Activated T-cell treated with anti-CD3 and anti-CD28 coated beads, Interleukin-2, amount 50 U/mL, for 72 hours (primary cell): ENCODE data around the gene ZC2HC1B. TPM values are rescaled to one million over a fixed set of nuclear protein-coding genes. Genes with fewer than 3 reads are reported as not detected.

Experiments used
- ATAC-seq, 2 donors: fragments of 150-1000 bp; cut with Tn5 transposase; replicated peaks in 1 of 2; 2 replicates each; pipeline ENCODE4 v1.10.0; 2021; ENCODE audit warnings: moderate library complexity in 2 of 2, mild to moderate bottlenecking in 1 of 2
- DNase-seq, 2 donors: peaks; one replicate each; pipeline ENCODE4 v3.0.0; 2021 to 2022; ENCODE audit warnings: mixed read lengths in 1 of 2
- H3K27ac Mint-ChIP-seq: one replicate; pipeline ENCODE4 v1.8.0; 2022; ENCODE audit warnings: mild to moderate bottlenecking, moderate library complexity, mixed read lengths
- H3K27me3 Mint-ChIP-seq: one replicate; pipeline ENCODE4 v1.8.0; 2022; ENCODE audit warnings: low read depth, mixed read lengths
- H3K36me3 Mint-ChIP-seq, 2 donors: one replicate each; pipeline ENCODE4 v1.8.0; 2022; ENCODE audit warnings: mixed read lengths in 2 of 2, mild to moderate bottlenecking in 1 of 2; ENCODE audit not compliant: insufficient read depth in 2 of 2
- H3K4me1 Mint-ChIP-seq: one replicate; pipeline ENCODE4 v1.8.0; 2022; ENCODE audit warnings: low read depth, mixed read lengths
- H3K4me3 Mint-ChIP-seq, 2 donors: one replicate each; pipeline ENCODE4 v1.8.0; 2022; ENCODE audit warnings: mild to moderate bottlenecking in 2 of 2, mixed read lengths in 2 of 2, moderate library complexity in 2 of 2
- H3K9me3 Mint-ChIP-seq, 2 donors: one replicate each; pipeline ENCODE4 v1.8.0; 2022; ENCODE audit warnings: mixed read lengths in 2 of 2
- total RNA-seq, 2 donors: library from RNA; stranded (reverse); gene quantifications; one replicate each; pipeline ENCODE4 v1.2.3, GENCODE V29; 2022

ZC2HC1B gene
- not detected for total RNA-seq

- no peak within 1 kb of the TSS for H3K27ac Mint-ChIP-seq
- no peaks in the 10 kb centered on the region for H3K4me1 Mint-ChIP-seq
- ATAC-seq (no peak), DNase-seq (no peak)
- no peak within 1 kb of the TSS for H3K4me3 Mint-ChIP-seq
- H3K36me3 Mint-ChIP-seq: peaks cover 12 to 35% of the 10 kb centered on the region in 2 donors
- H3K9me3 Mint-ChIP-seq: peaks cover 0 to 8% of the 10 kb centered on the region in 2 donors
- H3K27me3 Mint-ChIP-seq: no peaks in the 10 kb centered on the region
These were observed at the start of gene ZC2HC1B for GRCh38 chr6:143864234-143864633. TSS of gene ZC2HC1B (plus strand) at chr6:143864474. CDS start at chr6:143864540, 66 bp downstream.

GRCh38 chr6:143817621-143818020 lies 46.7 kb upstream of the ZC2HC1B start:
- Mint-ChIP-seq H3K27me3 (no peaks in the 10 kb centered on the region), H3K9me3 (no peaks in the 10 kb centered on the region), H3K4me3 (no peak overlapping the region), H3K27ac (no peak overlapping the region), H3K36me3 (no peaks in the 10 kb centered on the region), H3K4me1 (no peaks in the 10 kb centered on the region)
- DNase-seq (no peak), ATAC-seq (no peak)

- Mint-ChIP-seq H3K27ac (peak overlapping the region; percentile 4), H3K9me3 (no peaks in the 10 kb centered on the region), H3K4me1 (no peaks in the 10 kb centered on the region), H3K36me3 (no peaks in the 10 kb centered on the region), H3K27me3 (no peaks in the 10 kb centered on the region), H3K4me3 (no peak overlapping the region)
- DNase-seq (no peak), ATAC-seq (no peak)
These were observed 42.9 kb upstream of the ZC2HC1B start for GRCh38 chr6:143821359-143821758.

- H3K9me3 Mint-ChIP-seq: no peaks in the 10 kb centered on the region
- H3K4me3 Mint-ChIP-seq: no peak overlapping the region
- no peak overlapping the region for H3K27ac Mint-ChIP-seq
- ATAC-seq (no peak), DNase-seq (no peak)
- H3K4me1 Mint-ChIP-seq: no peaks in the 10 kb centered on the region
- H3K27me3 Mint-ChIP-seq: no peaks in the 10 kb centered on the region
- H3K36me3 Mint-ChIP-seq: no peaks in the 10 kb centered on the region
These were observed 41.7 kb upstream of the ZC2HC1B start for GRCh38 chr6:143822584-143823024.

- peak overlapping the region; percentile 2 for H3K27ac Mint-ChIP-seq
- H3K9me3 Mint-ChIP-seq: no peaks in the 10 kb centered on the region
- ATAC-seq (no peak), DNase-seq (no peak)
- H3K4me3 Mint-ChIP-seq: no peak overlapping the region
- no peaks in the 10 kb centered on the region for H3K27me3 Mint-ChIP-seq
- H3K36me3 Mint-ChIP-seq: no peaks in the 10 kb centered on the region
- H3K4me1 Mint-ChIP-seq: no peaks in the 10 kb centered on the region
These were observed 40.7 kb upstream of the ZC2HC1B start for GRCh38 chr6:143823548-143823947.

- no peak for DNase-seq
- Mint-ChIP-seq H3K27ac (no peak overlapping the region), H3K27me3 (no peaks in the 10 kb centered on the region), H3K9me3 (no peaks in the 10 kb centered on the region), H3K4me1 (no peaks in the 10 kb centered on the region), H3K36me3 (no peaks in the 10 kb centered on the region), H3K4me3 (no peak overlapping the region)
- no peak for ATAC-seq
These were observed 35.7 kb upstream of the ZC2HC1B start for GRCh38 chr6:143828572-143828971.

- H3K9me3 Mint-ChIP-seq: no peaks in the 10 kb centered on the region
- no peaks in the 10 kb centered on the region for H3K36me3 Mint-ChIP-seq
- ATAC-seq: no peak
- H3K27ac Mint-ChIP-seq: no peak overlapping the region
- no peak for DNase-seq
- no peaks in the 10 kb centered on the region for H3K27me3 Mint-ChIP-seq
- no peak overlapping the region for H3K4me3 Mint-ChIP-seq
- H3K4me1 Mint-ChIP-seq: no peaks in the 10 kb centered on the region
These were observed 28.1 kb upstream of the ZC2HC1B start for GRCh38 chr6:143836150-143836549.

GRCh38 chr6:143838395-143838794 lies 25.9 kb upstream of the ZC2HC1B start:
- H3K4me1 Mint-ChIP-seq: peaks cover 6% of the 10 kb centered on the region
- ATAC-seq (no peak), DNase-seq (no peak)
- peaks cover 0 to 2% of the 10 kb centered on the region in 2 donors for H3K36me3 Mint-ChIP-seq
- H3K9me3 Mint-ChIP-seq: no peaks in the 10 kb centered on the region
- no peaks in the 10 kb centered on the region for H3K27me3 Mint-ChIP-seq
- H3K27ac Mint-ChIP-seq: no peak overlapping the region
- no peak overlapping the region for H3K4me3 Mint-ChIP-seq

- Mint-ChIP-seq H3K4me3 (no peak overlapping the region), H3K27me3 (no peaks in the 10 kb centered on the region), H3K4me1 (peaks cover 13% of the 10 kb centered on the region), H3K27ac (no peak overlapping the region), H3K9me3 (no peaks in the 10 kb centered on the region), H3K36me3 (peaks cover 6% of the 10 kb centered on the region in 2 donors)
- ATAC-seq (no peak), DNase-seq (no peak)
These were observed 25.1 kb upstream of the ZC2HC1B start for GRCh38 chr6:143839196-143839595.

GRCh38 chr6:143840595-143841265 lies 23.5 kb upstream of the ZC2HC1B start:
- Mint-ChIP-seq H3K9me3 (no peaks in the 10 kb centered on the region), H3K27ac (peak overlapping the region; percentile 39), H3K27me3 (no peaks in the 10 kb centered on the region), H3K36me3 (peaks cover 6 to 13% of the 10 kb centered on the region in 2 donors), H3K4me1 (peaks cover 26% of the 10 kb centered on the region), H3K4me3 (no peak overlapping the region)
- DNase-seq (no peak), ATAC-seq (no peak)

- no peaks in the 10 kb centered on the region for H3K9me3 Mint-ChIP-seq
- no peaks in the 10 kb centered on the region for H3K27me3 Mint-ChIP-seq
- H3K36me3 Mint-ChIP-seq: peaks cover 9 to 25% of the 10 kb centered on the region in 2 donors
- DNase-seq: no peak
- H3K27ac Mint-ChIP-seq: peak overlapping the region; percentile 98
- H3K4me1 Mint-ChIP-seq: peaks cover 31% of the 10 kb centered on the region
- peak overlapping the region; percentile 96 to 98 for H3K4me3 Mint-ChIP-seq
- ATAC-seq: peak in 1 of 2 donors; percentile 58
These were observed 21.8 kb upstream of the ZC2HC1B start for GRCh38 chr6:143842461-143842901.

GRCh38 chr6:143842902-143843676 lies 21.2 kb upstream of the ZC2HC1B start, which contains the start of gene LTV1:
TSS of gene LTV1 (plus strand) at chr6:143843338. CDS start at chr6:143843478, 140 bp downstream.
- H3K27ac Mint-ChIP-seq: peak within 1 kb of the TSS; percentile 98
- H3K36me3 Mint-ChIP-seq: peaks cover 11 to 30% of the 10 kb centered on the region in 2 donors
- DNase-seq (peak; percentile 93 to 95), ATAC-seq (peak; percentile 98 to 99)
- no peaks in the 10 kb centered on the region for H3K27me3 Mint-ChIP-seq
- no peaks in the 10 kb centered on the region for H3K9me3 Mint-ChIP-seq
- peaks cover 31% of the 10 kb centered on the region for H3K4me1 Mint-ChIP-seq
- H3K4me3 Mint-ChIP-seq: peak within 1 kb of the TSS; percentile 96 to 98

GRCh38 chr6:143843677-143843999 lies 20.6 kb upstream of the ZC2HC1B start:
- peak overlapping the region; percentile 96 to 98 for H3K4me3 Mint-ChIP-seq
- no peak for DNase-seq
- H3K9me3 Mint-ChIP-seq: no peaks in the 10 kb centered on the region
- H3K36me3 Mint-ChIP-seq: peaks cover 14 to 35% of the 10 kb centered on the region in 2 donors
- peak in 1 of 2 donors; percentile 6 for ATAC-seq
- H3K27me3 Mint-ChIP-seq: no peaks in the 10 kb centered on the region
- peaks cover 35% of the 10 kb centered on the region for H3K4me1 Mint-ChIP-seq
- peak overlapping the region; percentile 98 for H3K27ac Mint-ChIP-seq
